Omental fat pad (tissue), 4 donors: ENCODE results near the gene CYP2A7. TPM values are rescaled to one million over a fixed set of nuclear protein-coding genes. Genes with fewer than 3 reads are reported as not detected.
"Not testable (repeated sequence)": the region's sequence is repeated elsewhere in the genome, so short reads cannot be mapped to it uniquely, and the experiment has no call there.

ENCODE experiments used
- ATAC-seq: fragments of 150-250 bp; one replicate; pipeline ENCODE4 v1.9.1; 2016; ENCODE audit warnings: mild to moderate bottlenecking, moderate library complexity; ENCODE audit not compliant: low FRiP score
- DNase-seq: peaks from one replicate; pipeline ENCODE4 v3.0.0-alpha.2; 2019; ENCODE audit warnings: low spot score
- total RNA-seq, 4 donors: library from RNA; depleted of rRNA; stranded (reverse); fragments of >200 nt; gene quantifications; one replicate each; pipeline ENCODE4 v1.1.0, GENCODE V29; 2016
- TF ChIP-seq, protein P1 (sequence below), 3 donors: fragments of 450-650 bp; IDR thresholded peaks; one replicate each; pipeline ENCODE4 v1.5.1; 2016 to 2017; ENCODE audit warnings: antibody characterized with exemption in 3 of 3, mild to moderate bottlenecking in 3 of 3, moderate library complexity in 2 of 3

CYP2A7 gene
- total RNA-seq, 4 donors from 2014 or later = not detected

DNA sequence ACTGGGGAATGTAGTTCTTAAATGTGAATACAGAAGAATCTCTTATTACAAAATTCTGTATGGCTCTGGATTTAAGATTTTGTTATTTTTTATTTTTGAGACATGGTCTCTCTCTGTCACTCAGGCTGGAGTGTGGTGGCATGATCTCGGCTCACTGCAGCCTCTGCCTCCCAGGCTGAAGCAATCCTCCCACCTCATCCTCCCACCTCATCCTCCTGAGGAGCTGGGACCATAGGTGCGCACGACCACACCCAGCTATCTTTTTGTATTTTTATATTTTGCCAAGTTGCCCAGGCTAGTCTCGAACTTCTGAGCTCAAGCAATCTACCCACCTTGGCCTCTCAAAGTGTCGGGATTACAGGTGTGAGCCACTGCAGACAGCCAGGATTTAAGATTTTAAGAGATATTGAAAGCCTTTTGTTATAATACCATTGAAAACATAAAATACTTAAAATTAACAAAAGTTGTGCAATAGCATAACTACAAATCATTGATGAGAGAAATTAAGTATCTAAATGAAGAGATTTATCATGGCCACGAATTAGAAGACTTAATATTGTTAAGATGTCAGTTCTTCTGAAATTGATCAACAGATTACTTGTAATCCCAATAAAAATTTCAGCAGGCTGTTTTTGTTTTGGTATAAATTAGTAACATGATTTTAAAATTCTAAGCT lies 45.1 kb downstream of the CYP2A7 start:
- no peak for DNase-seq
- ATAC-seq = no peak
- TF ChIP-seq, protein P1, sequence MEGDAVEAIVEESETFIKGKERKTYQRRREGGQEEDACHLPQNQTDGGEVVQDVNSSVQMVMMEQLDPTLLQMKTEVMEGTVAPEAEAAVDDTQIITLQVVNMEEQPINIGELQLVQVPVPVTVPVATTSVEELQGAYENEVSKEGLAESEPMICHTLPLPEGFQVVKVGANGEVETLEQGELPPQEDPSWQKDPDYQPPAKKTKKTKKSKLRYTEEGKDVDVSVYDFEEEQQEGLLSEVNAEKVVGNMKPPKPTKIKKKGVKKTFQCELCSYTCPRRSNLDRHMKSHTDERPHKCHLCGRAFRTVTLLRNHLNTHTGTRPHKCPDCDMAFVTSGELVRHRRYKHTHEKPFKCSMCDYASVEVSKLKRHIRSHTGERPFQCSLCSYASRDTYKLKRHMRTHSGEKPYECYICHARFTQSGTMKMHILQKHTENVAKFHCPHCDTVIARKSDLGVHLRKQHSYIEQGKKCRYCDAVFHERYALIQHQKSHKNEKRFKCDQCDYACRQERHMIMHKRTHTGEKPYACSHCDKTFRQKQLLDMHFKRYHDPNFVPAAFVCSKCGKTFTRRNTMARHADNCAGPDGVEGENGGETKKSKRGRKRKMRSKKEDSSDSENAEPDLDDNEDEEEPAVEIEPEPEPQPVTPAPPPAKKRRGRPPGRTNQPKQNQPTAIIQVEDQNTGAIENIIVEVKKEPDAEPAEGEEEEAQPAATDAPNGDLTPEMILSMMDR (IDR thresholded peaks at IDR 0.05) = no peak

- not testable (repeated sequence) for DNase-seq, ATAC-seq
Observed at GRCh38 chr19:40833728-40834533, 48.1 kb downstream of the CYP2A7 start.

DNA sequence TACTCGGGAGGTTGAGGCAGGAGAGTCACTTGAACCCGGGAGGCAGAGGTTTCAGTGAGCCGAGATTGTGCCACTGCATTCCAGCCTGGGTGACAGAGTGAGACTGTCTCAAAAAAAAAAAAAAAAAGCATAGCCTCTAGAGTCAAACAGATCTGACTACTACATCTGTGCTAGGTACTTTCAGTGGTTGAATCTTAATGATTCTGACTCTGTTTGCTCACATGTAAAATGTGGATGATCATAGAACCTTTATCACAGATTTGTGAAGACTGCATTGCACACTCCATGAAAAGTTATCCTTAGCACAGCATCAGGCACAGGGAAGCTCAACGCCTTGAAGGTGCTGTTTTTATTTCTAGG lies 49.6 kb downstream of the CYP2A7 start:
- not testable (repeated sequence) for ATAC-seq, DNase-seq

DNA sequence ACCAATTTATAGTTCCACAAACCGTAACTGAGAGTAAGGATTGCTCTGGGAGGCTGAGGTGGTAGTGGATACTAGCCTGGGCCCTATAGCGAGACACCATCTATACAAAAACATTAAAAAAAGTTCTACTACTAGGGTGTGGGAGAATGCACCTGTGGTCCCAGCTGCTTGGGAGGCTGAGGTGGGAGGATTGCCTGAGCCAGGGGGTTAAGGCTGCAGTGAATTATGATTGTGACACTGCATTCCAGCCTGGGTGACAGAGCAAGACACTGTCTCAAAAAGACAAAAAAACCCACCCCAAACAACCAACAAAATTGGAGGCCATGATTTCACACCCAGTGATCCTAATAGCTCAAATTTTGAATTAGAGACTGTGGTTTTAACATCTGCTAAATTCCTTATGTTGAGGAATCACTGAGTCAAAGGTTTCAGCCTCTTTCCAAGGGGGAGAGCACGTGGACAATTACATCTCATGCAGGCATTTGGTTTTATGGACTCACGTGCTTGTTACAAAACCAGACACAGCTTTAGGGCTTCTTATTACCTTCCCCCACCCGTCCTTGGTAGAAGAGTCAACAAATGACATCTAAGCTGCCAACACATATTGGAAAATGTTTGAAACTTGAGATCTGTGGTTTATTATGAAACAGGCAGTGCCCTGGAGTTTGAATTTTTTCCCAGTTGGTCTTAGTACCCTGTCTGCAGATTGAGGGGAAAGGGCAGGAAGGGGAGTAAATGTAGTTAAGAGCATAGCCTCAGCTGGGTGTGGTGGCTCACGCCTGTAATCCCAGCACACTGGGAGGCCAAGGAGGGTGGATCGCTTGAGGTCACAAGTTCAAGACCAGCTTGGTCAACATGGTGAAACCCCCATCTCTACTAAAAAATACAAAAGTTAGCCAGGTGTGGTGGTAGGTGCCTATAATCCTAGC lies 50.3 kb downstream of the CYP2A7 start:
- TF ChIP-seq, protein P1 (IDR thresholded peaks at IDR 0.05) = no peak
- ATAC-seq (no peak), DNase-seq (no peak)

GRCh38 chr19:40830741-40831140 lies 51.3 kb downstream of the CYP2A7 start:
- not testable (repeated sequence) for ATAC-seq, DNase-seq

- ATAC-seq = no peak
- DNase-seq = no peak
- TF ChIP-seq, protein P1 (IDR thresholded peaks at IDR 0.05) = no peak
Observed at GRCh38 chr19:40829205-40829604, 52.8 kb downstream of the CYP2A7 start.

- TF ChIP-seq, protein P1 (IDR thresholded peaks at IDR 0.05) = no peak
- ATAC-seq (no peak), DNase-seq (no peak)
Observed at GRCh38 chr19:40827386-40828247, 54.4 kb downstream of the CYP2A7 start.

DNA sequence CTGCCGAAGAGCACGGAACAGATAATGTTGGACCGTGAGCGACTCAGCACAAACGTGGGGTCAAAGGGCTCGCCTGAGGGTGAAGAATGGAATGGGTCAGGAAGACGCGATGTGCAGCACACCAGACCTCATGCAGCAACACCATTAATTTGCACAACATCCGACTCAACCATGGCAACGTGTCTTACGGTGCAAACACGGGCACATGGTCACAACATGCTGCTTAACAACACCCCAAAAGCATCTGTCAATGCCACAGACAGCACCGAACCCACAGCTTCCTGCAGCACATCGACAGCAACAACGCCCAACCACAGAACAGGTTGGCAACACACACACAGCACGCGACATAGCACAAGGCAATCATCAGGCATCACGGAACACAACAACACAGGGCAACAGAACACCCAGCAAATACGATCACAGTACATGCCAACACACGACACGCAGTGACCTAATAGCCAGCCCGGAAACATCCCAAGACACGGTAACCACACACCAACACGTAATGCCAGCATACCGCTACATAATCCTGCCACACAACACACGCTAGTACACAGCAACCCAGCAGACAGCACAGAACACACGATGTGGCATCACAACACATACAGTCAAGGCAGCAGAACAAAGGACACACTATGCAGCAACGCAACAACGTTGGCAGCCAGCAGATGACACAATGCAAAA lies 55.2 kb downstream of the CYP2A7 start:
- not testable (repeated sequence) for DNase-seq
- ATAC-seq = peak; percentile 3

DNA sequence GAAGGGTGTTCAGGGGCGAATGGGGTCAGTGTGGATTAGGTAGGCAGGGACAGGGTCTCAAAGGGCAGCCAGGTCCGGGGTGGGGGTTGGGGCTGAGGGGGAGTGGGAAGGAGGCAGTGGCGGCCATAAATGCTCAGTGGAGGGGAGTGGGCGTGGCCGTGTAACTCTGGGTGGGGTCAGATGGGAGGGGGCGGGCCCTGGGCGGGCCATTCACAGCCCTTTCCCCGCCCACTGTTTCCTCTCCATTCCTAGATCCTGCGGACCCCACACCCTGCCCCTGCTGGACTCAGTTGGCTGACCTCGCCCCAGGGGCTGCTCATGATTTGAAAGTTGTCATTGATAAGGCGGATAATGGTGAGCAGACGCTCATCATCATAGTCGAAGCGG lies 55.7 kb downstream of the CYP2A7 start:
- peak; percentile 8 for ATAC-seq
- DNase-seq = not testable (repeated sequence)

GRCh38 chr19:40825460-40826095 lies 56.5 kb downstream of the CYP2A7 start:
- ATAC-seq, DNase-seq: not testable (repeated sequence)
